B cell (primary cell): ENCODE results near the gene RGCC. TPM values are rescaled to one million over a fixed set of nuclear protein-coding genes. Genes with fewer than 3 reads are reported as not detected.

Experiments used
- ATAC-seq: fragments of 200-7000 bp; cut with Tn5 transposase; one replicate; pipeline ENCODE4 v1.10.0; 2021; ENCODE audit warnings: low read depth, mild to moderate bottlenecking, moderate number of reproducible peaks, moderate library complexity
- CTCF ChIA-PET: fragments of 350-600 bp; sonication (Branson Sonifier 250); formaldehyde crosslinking; loops from one replicate; lab custom pipeline; 2021; ENCODE audit warnings: antibody characterized with exemption, inconsistent platforms; lab: Charles Lee
- POLR2A ChIA-PET: fragments of 350-600 bp; sonication (Branson Sonifier 250); formaldehyde crosslinking; loops from one replicate; lab custom pipeline; 2021; ENCODE audit warnings: antibody characterized with exemption; lab: Charles Lee
- DNase-seq: peaks from one replicate; pipeline ENCODE4 v3.0.0; 2013
- H2AFZ ChIP-seq: 2 replicates; pipeline ENCODE4 v1.6.1; 2012; ENCODE audit warnings: mild to moderate bottlenecking, low read depth, low read length; ENCODE audit not compliant: insufficient read depth, poor library complexity, severe bottlenecking
- H3K27ac ChIP-seq, 2 donors: 1 replicate in 1 of 2; 2 replicates in 1 of 2; pipeline ENCODE4 v1.5.1; 2012 to 2013; ENCODE audit warnings: low read length in 2 of 2, mild to moderate bottlenecking in 2 of 2, moderate library complexity in 1 of 2
- H3K27me3 ChIP-seq, 4 experiments: fragments of 200-600 bp in 1 of 4; sonication (generic) in 1 of 4; replicated peaks in 1 of 4; 1 replicate in 2 of 4; 2 replicates in 2 of 4; pipeline versions ENCODE4 v1.6.1 to v1.7.0; 2013 to 2016; ENCODE audit warnings: low read length in 3 of 4, mild to moderate bottlenecking in 2 of 4, mixed read lengths in 1 of 4, moderate library complexity in 1 of 4; ENCODE audit not compliant: insufficient read depth in 4 of 4, control insufficient read depth in 3 of 4; ENCODE audit errors: control extremely low read depth in 1 of 4
- H3K36me3 ChIP-seq, 2 experiments: replicated peaks in 1 of 2; 1 replicate in 1 of 2; 2 replicates in 1 of 2; pipeline versions ENCODE4 v1.6.1 to v1.7.1; 2013; ENCODE audit warnings: low read length in 1 of 2; ENCODE audit not compliant: insufficient read depth in 2 of 2, control insufficient read depth in 1 of 2; ENCODE audit errors: control extremely low read depth in 1 of 2, extremely low read depth in 1 of 2
- H3K4me1 ChIP-seq, 2 donors: fragments of 200-600 bp in 1 of 2; sonication (generic) in 1 of 2; 1 replicate in 1 of 2; 2 replicates in 1 of 2; pipeline versions ENCODE4 v1.5.1 to v1.6.1; 2013 to 2017; ENCODE audit warnings: low read length in 2 of 2; ENCODE audit not compliant: control insufficient read depth in 2 of 2, insufficient read depth in 2 of 2
- H3K4me2 ChIP-seq: replicated peaks from 2 replicates; pipeline ENCODE3; 2012; ENCODE audit warnings: mild to moderate bottlenecking, low read depth, low read length; ENCODE audit not compliant: poor library complexity, severe bottlenecking
- H3K4me3 ChIP-seq, 5 experiments: fragments of 200-600 bp in 1 of 5; sonication (generic) in 1 of 5; 1 replicate in 3 of 5; 2 replicates in 2 of 5; pipeline versions ENCODE4 v1.5.1 to v1.7.0; 2011 to 2016; ENCODE audit warnings: low read length in 4 of 5, mild to moderate bottlenecking in 4 of 5, low read depth in 2 of 5, control low read depth in 1 of 5, moderate library complexity in 1 of 5; ENCODE audit not compliant: insufficient read depth in 1 of 5; ENCODE audit errors: control extremely low read depth in 1 of 5, extremely low read depth in 1 of 5
- H3K79me2 ChIP-seq: fragments of 200-600 bp; sonication (generic); one replicate; pipeline ENCODE4 v1.6.0; 2016; ENCODE audit warnings: low read length; ENCODE audit not compliant: control insufficient read depth, insufficient read depth
- H3K9ac ChIP-seq: fragments of 200-600 bp; sonication (generic); 2 replicates; pipeline ENCODE4 v1.6.1; 2017; ENCODE audit warnings: mild to moderate bottlenecking, low read length, moderate library complexity
- H3K9me3 ChIP-seq, 3 donors: one replicate each; pipeline versions ENCODE4 v1.6.1 to v1.7.1; 2013; ENCODE audit warnings: low read length in 2 of 3; ENCODE audit not compliant: control insufficient read depth in 2 of 3, insufficient read depth in 1 of 3; ENCODE audit errors: control extremely low read depth in 1 of 3
- H4K20me1 ChIP-seq: 2 replicates; pipeline ENCODE4 v1.6.0; 2012; ENCODE audit warnings: mild to moderate bottlenecking, low read length; ENCODE audit not compliant: insufficient read depth, control insufficient read depth, poor library complexity, severe bottlenecking
- H3K27ac Mint-ChIP-seq: one replicate; pipeline ENCODE4 v1.8.0; 2021; ENCODE audit warnings: mixed read lengths
- H3K27me3 Mint-ChIP-seq: one replicate; pipeline ENCODE4 v1.8.0; 2021; ENCODE audit warnings: mixed read lengths
- H3K4me1 Mint-ChIP-seq: one replicate; pipeline ENCODE4 v1.8.0; 2021; ENCODE audit warnings: mixed read lengths
- H3K4me3 Mint-ChIP-seq: one replicate; pipeline ENCODE4 v1.8.0; 2021; ENCODE audit warnings: mixed read lengths
- H3K9me3 Mint-ChIP-seq: one replicate; pipeline ENCODE4 v1.8.0; 2022; ENCODE audit warnings: mixed read lengths; ENCODE audit not compliant: insufficient read depth
- CTCF ChIP-seq: fragments of 200-600 bp; IDR thresholded peaks from one replicate; pipeline ENCODE4 v1.8.0; 2022; ENCODE audit warnings: antibody characterized with exemption, mild to moderate bottlenecking
- EZH2 ChIP-seq: IDR thresholded peaks from 2 replicates; pipeline ENCODE4 v1.6.1; 2012; ENCODE audit warnings: borderline replicate concordance, low read depth, mild to moderate bottlenecking, moderate library complexity, low read length; ENCODE audit not compliant: insufficient read depth, poor library complexity, severe bottlenecking
- WGBS: methylation state at CpG from one replicate; pipeline ENCODE4 v1.1.5; 2013; ENCODE audit warnings: missing lambda C conversion rate; ENCODE audit not compliant: insufficient coverage; 5-methylcytosine and 5-hydroxymethylcytosine counted together
- intact Hi-C: fragments of 100-400 bp; cut with micrococcal nuclease; formaldehyde crosslinking; loops from one replicate; pipeline ENCODE4 v1.10.0; 2022
- polyA plus RNA-seq: library from polyadenylated mRNA; depleted of rRNA; stranded (reverse); fragments of >200 nt; gene quantifications from 2 replicates; pipeline ENCODE4 v1.2.3, GENCODE V29; 2012
- total RNA-seq, 2 donors: library from RNA; stranded (reverse); fragments of 120-200 nt in 1 of 2; gene quantifications; 1 replicate in 1 of 2; 2 replicates in 1 of 2; pipeline versions ENCODE4 v1.2.3 to v1.2.4, GENCODE V29; 2013 to 2022

Gene RGCC
- total and polyA plus RNA-seq, 2 donors (not counting 1 experiment from before 2014, with no cell fraction given): 8.0 to 16.0 TPM

- POLR2A ChIA-PET: interaction anchor here (1.0 kb wide), 1 partner anchor 12 kb away, joined by 3 read pairs; no protein-coding TSS in a partner anchor
- TF ChIP-seq EZH2: no peak
- no peak for TF ChIP-seq CTCF
- Mint-ChIP-seq H3K4me3 (no peak overlapping the region), H3K27me3 (no peaks in the 10 kb centered on the region), H3K9me3 (peaks cover 4% of the 10 kb centered on the region), H3K4me1 (peaks cover 38% of the 10 kb centered on the region), H3K27ac (peak overlapping the region; percentile 43)
- intact Hi-C loops: no loop called here
- Histone ChIP-seq H3K27me3 (no peaks in the 10 kb centered on the region), H3K9me3 (peaks cover 0 to 3% (median 2%) of the 10 kb centered on the region in 3 donors), H3K4me3 (no peak overlapping the region), H3K36me3 (no peaks in the 10 kb centered on the region), H2AFZ (no peak overlapping the region), H3K79me2 (no peaks in the 10 kb centered on the region), H3K4me1 (peaks cover 23 to 34% of the 10 kb centered on the region in 2 donors), H4K20me1 (no peaks in the 10 kb centered on the region), H3K27ac (no peak overlapping the region), H3K4me2 (no peak overlapping the region), H3K9ac (no peak overlapping the region)
- CTCF ChIA-PET: interaction anchor here (1.3 kb wide), 1 partner anchor 32 kb away, joined by 5 read pairs; no protein-coding TSS in a partner anchor
- WGBS: 78% methylated on average over 1 of the region's 3 CpGs
- no peak for ATAC-seq
- DNase-seq: no peak
These were observed 33.1 kb downstream of the RGCC start for GRCh38 chr13:41490371-41491015.

DNA sequence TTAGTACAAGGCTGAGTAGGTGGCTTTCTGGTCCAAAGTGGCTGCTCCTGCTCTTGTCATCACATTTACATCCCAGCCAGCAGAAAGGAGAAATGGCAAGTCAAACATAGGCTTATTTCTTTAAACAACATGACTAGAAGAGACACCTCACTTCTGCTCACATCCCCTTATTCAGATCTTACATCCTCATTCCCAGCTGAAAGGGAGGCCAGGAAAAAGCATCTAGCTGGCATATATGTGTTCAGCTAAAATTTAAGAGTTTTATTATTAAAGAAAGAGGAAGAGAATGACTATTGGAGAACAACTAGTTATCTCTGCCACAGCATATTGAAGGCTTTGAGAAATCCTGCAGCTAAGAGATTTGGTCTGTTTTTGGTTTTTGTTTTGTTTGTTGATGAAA lies 34.1 kb downstream of the RGCC start:
- CTCF ChIA-PET: interaction anchor here (1.2 kb wide), 1 partner anchor 12 kb away, joined by 3 read pairs; no protein-coding TSS in a partner anchor
- no peak for DNase-seq

More for the DNA sequence above, 34.1 kb downstream of the RGCC start:
- H3K27me3 Mint-ChIP-seq: no peaks in the 10 kb centered on the region
- peak overlapping the region; percentile 94 for H3K27ac Mint-ChIP-seq
- Histone ChIP-seq H3K4me1 (peaks cover 23 to 34% of the 10 kb centered on the region in 2 donors), H3K4me2 (no peak overlapping the region), H3K9me3 (peaks cover 0 to 3% (median 1%) of the 10 kb centered on the region in 3 donors), H2AFZ (no peak overlapping the region), H3K36me3 (no peaks in the 10 kb centered on the region), H3K79me2 (no peaks in the 10 kb centered on the region), H4K20me1 (no peaks in the 10 kb centered on the region), H3K27ac (no peak overlapping the region), H3K4me3 (no peak overlapping the region), H3K9ac (no peak overlapping the region), H3K27me3 (no peaks in the 10 kb centered on the region)
- intact Hi-C loops: no loop called here
- peaks cover 38% of the 10 kb centered on the region for H3K4me1 Mint-ChIP-seq
- no peak for ATAC-seq
- TF ChIP-seq CTCF (no peak), EZH2 (no peak)
- POLR2A ChIA-PET: interaction anchor here (1.0 kb wide), 1 partner anchor 11 kb away, joined by 3 read pairs; no protein-coding TSS in a partner anchor
- peaks cover 2% of the 10 kb centered on the region for H3K9me3 Mint-ChIP-seq
- peak overlapping the region; percentile 77 for H3K4me3 Mint-ChIP-seq
